SJSA1 (cell line): ENCODE data around the gene KLRK1. TPM values are rescaled to one million over a fixed set of nuclear protein-coding genes. Genes with fewer than 3 reads are reported as not detected.
"Not testable (repeated sequence)": the region's sequence is repeated elsewhere in the genome, so short reads cannot be mapped to it uniquely, and the experiment has no call there.

ENCODE experiments used
- DNase-seq, 2 experiments: peaks; one replicate each; pipeline ENCODE4 v3.0.0-alpha.2; 2015 to 2020; ENCODE audit warnings: low spot score in 2 of 2, low read depth in 1 of 2
- H3K27ac ChIP-seq: fragments of 250-450 bp; sonication (Bioruptor Pico); 2 replicates; pipeline ENCODE4 v1.5.1; 2020; ENCODE audit warnings: mild to moderate bottlenecking, moderate library complexity
- H3K27me3 ChIP-seq: fragments of 250-450 bp; sonication (Bioruptor Pico); replicated peaks from 2 replicates; pipeline ENCODE4 v1.5.1; 2020; ENCODE audit warnings: mild to moderate bottlenecking, moderate library complexity
- H3K36me3 ChIP-seq: fragments of 250-450 bp; sonication (Bioruptor Pico); 2 replicates; pipeline ENCODE4 v1.5.1; 2020; ENCODE audit warnings: mild to moderate bottlenecking
- H3K4me1 ChIP-seq: fragments of 250-450 bp; sonication (Bioruptor Pico); replicated peaks from 2 replicates; pipeline ENCODE4 v1.6.1; 2021; ENCODE audit warnings: mild to moderate bottlenecking
- H3K4me3 ChIP-seq: fragments of 250-450 bp; sonication (Bioruptor Pico); 2 replicates; pipeline ENCODE4 v1.5.1; 2020; ENCODE audit warnings: mild to moderate bottlenecking
- H3K9me3 ChIP-seq: fragments of 250-450 bp; sonication (Bioruptor Pico); replicated peaks from 2 replicates; pipeline ENCODE4 v1.5.1; 2020; ENCODE audit warnings: mild to moderate bottlenecking
- total RNA-seq: library from RNA; depleted of rRNA; stranded (reverse); fragments of >200 nt; shearing (Covaris generic); gene quantifications from 2 replicates; pipeline ENCODE4 v1.2.3, GENCODE V29; 2014; rRNA removed

Gene KLRK1
- total RNA-seq, 1 experiment from 2014 or later, result not detected

DNA sequence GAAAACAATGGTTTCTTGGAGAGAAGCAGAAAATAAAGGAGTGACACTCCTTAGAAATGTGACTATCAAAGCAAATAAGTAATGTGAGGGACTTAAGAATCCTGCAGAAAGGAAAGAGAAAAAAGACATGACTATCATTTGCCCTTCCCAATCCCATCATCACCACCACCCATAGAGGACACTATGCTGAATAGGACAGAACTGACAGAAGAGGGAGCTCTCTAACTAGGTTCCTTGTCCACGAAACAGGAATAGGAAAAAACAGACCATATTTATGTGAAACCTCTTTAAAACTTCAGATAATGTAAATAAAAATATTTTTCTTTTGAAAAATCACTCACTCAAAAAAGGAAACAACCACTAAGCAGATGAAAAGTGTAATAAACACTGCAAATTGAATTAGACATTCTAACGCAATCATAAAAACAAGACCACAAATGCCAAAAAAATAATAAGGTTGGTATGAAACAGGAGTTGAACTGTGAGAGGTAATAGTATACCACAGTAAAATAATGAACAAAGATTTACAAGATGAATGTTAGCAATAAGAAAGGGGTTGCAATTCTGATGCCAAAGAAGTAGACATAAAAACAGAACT, 58.1 kb downstream of the KLRK1 start:
- DNase-seq, result peak in 1 of 2 experiments; percentile 52
- Histone ChIP-seq H3K27ac (no peak overlapping the region), H3K36me3 (no peaks in the 10 kb centered on the region), H3K4me1 (no peaks in the 10 kb centered on the region), H3K9me3 (no peaks in the 10 kb centered on the region), H3K27me3 (no peaks in the 10 kb centered on the region; the same call in 1 of the 2 replicates), H3K4me3 (no peak overlapping the region)

- not testable (repeated sequence) for DNase-seq, H3K27ac ChIP-seq, H3K4me3 ChIP-seq, H3K9me3 ChIP-seq, H3K27me3 ChIP-seq, H3K36me3 ChIP-seq, H3K4me1 ChIP-seq
These were observed 61.1 kb downstream of the KLRK1 start for GRCh38 chr12:10328691-10329090.

Other genes starting within 250 kb of the KLRK1 start
- 18.2 and 32.4 TPM in 2 replicates for gene OLR1, start 217.9 kb downstream of the KLRK1 start, total RNA-seq
- 0.63 and 1.1 TPM in 2 replicates for gene TMEM52B, start 211.0 kb downstream of the KLRK1 start, total RNA-seq
- 38.0 and 43.7 TPM in 2 replicates for gene GABARAPL1, start 177.2 kb downstream of the KLRK1 start, total RNA-seq
- 0.08 TPM in 1 of 2 replicates, not detected in the other for gene KLRD1, start 82.2 kb downstream of the KLRK1 start, total RNA-seq
- not detected in 2 replicates for gene KLRC4, start 19.7 kb upstream of the KLRK1 start, total RNA-seq
- gene KLRC3, start 30.6 kb upstream of the KLRK1 start, total RNA-seq, result not detected in 2 replicates
- gene KLRC2, start 46.0 kb upstream of the KLRK1 start, total RNA-seq, result not detected in 2 replicates
- gene KLRC1, start 63.3 kb upstream of the KLRK1 start, total RNA-seq, result not detected in 2 replicates
- gene EIF2S3B, start 115.8 kb upstream of the KLRK1 start, total RNA-seq, result 0.34 and 0.53 TPM in 2 replicates
- 51.6 and 97.2 TPM in 2 replicates for gene MAGOHB, start 223.6 kb upstream of the KLRK1 start, total RNA-seq